GM18517 (cell line): ENCODE measurements around the gene ANKRD31.
"Not testable (repeated sequence)": the region's sequence is repeated elsewhere in the genome, so short reads cannot be mapped to it uniquely, and the experiment has no call there.

Source experiments
- ATAC-seq: cut with Tn5 transposase; IDR thresholded peaks from one replicate; pipeline ENCODE4 v1.9.1; 2021; ENCODE audit warnings: mild to moderate bottlenecking, moderate library complexity; ENCODE audit not compliant: unreplicated experiment

Gene ANKRD31

GRCh38 chr5:75236322-75237316, at the start of gene ANKRD31:
ANKRD31 (minus strand) TSS chr5:75236878; CDS start chr5:75236686, 192 bp downstream.
- ATAC-seq = peak; percentile 96

GRCh38 chr5:75286211-75286773, 49.6 kb upstream of the ANKRD31 start:
- ATAC-seq = no peak

GRCh38 chr5:75282581-75282980, 45.9 kb upstream of the ANKRD31 start:
- no peak for ATAC-seq

GRCh38 chr5:75281716-75282465, 45.2 kb upstream of the ANKRD31 start:
- ATAC-seq = no peak

- ATAC-seq = no peak
Observed at GRCh38 chr5:75279321-75279720, 42.6 kb upstream of the ANKRD31 start.

- ATAC-seq = no peak
Observed at GRCh38 chr5:75277463-75277862, 40.8 kb upstream of the ANKRD31 start.

- no peak for ATAC-seq
Observed at GRCh38 chr5:75275756-75276155, 39.1 kb upstream of the ANKRD31 start.

- no peak for ATAC-seq
Observed at GRCh38 chr5:75275147-75275546, 38.5 kb upstream of the ANKRD31 start.

GRCh38 chr5:75274486-75274885, 37.8 kb upstream of the ANKRD31 start:
- ATAC-seq = no peak

GRCh38 chr5:75270605-75271004, 33.9 kb upstream of the ANKRD31 start:
- ATAC-seq = not testable (repeated sequence)

- no peak for ATAC-seq
Observed at GRCh38 chr5:75265731-75266130, 29.1 kb upstream of the ANKRD31 start.

- no peak for ATAC-seq
Observed at GRCh38 chr5:75262271-75262670, 25.6 kb upstream of the ANKRD31 start.

GRCh38 chr5:75260708-75261107, 24.0 kb upstream of the ANKRD31 start:
- ATAC-seq = no peak

- not testable (repeated sequence) for ATAC-seq
Observed at GRCh38 chr5:75250452-75250851, 13.8 kb upstream of the ANKRD31 start.

GRCh38 chr5:75245023-75245422, 8.3 kb upstream of the ANKRD31 start:
- ATAC-seq = no peak

- ATAC-seq = no peak
Observed at GRCh38 chr5:75243510-75243909, 6.8 kb upstream of the ANKRD31 start.

GRCh38 chr5:75243100-75243499, 6.4 kb upstream of the ANKRD31 start:
- no peak for ATAC-seq

- ATAC-seq = no peak
Observed at GRCh38 chr5:75242067-75242466, 5.4 kb upstream of the ANKRD31 start.

GRCh38 chr5:75239681-75240080, 3.0 kb upstream of the ANKRD31 start:
- no peak for ATAC-seq

GRCh38 chr5:75235711-75236110, 967 bp downstream of the ANKRD31 start:
- no peak for ATAC-seq

- ATAC-seq = no peak
Observed at GRCh38 chr5:75234251-75234650, 2.4 kb downstream of the ANKRD31 start.
